SHP77 treated with DMSO at 0.1 percent for 48 hours (cell line): ENCODE results near the gene MGAT4B.

ENCODE experiments used
- DNase-seq: peaks from one replicate; lab custom pipeline; 2025; lab: John Stamatoyannopoulos, UW

MGAT4B gene

GRCh38 chr5:179825655-179826182, 19.1 kb upstream of the MGAT4B start:
- DNase-seq = no peak

- DNase-seq = no peak
Measured at GRCh38 chr5:179824745-179825112, 18.1 kb upstream of the MGAT4B start.

- no peak for DNase-seq
Measured at GRCh38 chr5:179823937-179824744, 17.5 kb upstream of the MGAT4B start.

GRCh38 chr5:179822444-179822990, 15.9 kb upstream of the MGAT4B start:
- DNase-seq = no peak

GRCh38 chr5:179822059-179822432, 15.4 kb upstream of the MGAT4B start:
- DNase-seq = no peak

- DNase-seq = peak; percentile 44
Measured at GRCh38 chr5:179821298-179822058, 14.8 kb upstream of the MGAT4B start.

GRCh38 chr5:179820483-179821297, 14.0 kb upstream of the MGAT4B start, which contains the start of gene SQSTM1:
TSS of gene SQSTM1 (plus strand) at chr5:179820905. CDS start at chr5:179820937, 32 bp downstream.
- peak; percentile 27 for DNase-seq

GRCh38 chr5:179820127-179820482, 13.4 kb upstream of the MGAT4B start:
- DNase-seq = no peak

- DNase-seq = peak; percentile 69
Measured at GRCh38 chr5:179819296-179820126, 12.8 kb upstream of the MGAT4B start.

GRCh38 chr5:179818746-179819295, 12.2 kb upstream of the MGAT4B start:
- DNase-seq = peak; percentile 73

GRCh38 chr5:179817890-179818745, 11.5 kb upstream of the MGAT4B start:
- no peak for DNase-seq

- DNase-seq = no peak
Measured at GRCh38 chr5:179817470-179817840, 10.8 kb upstream of the MGAT4B start.

GRCh38 chr5:179816796-179817469, 10.3 kb upstream of the MGAT4B start:
- DNase-seq = no peak

GRCh38 chr5:179816401-179816795, 9.7 kb upstream of the MGAT4B start:
- no peak for DNase-seq

- no peak for DNase-seq
Measured at GRCh38 chr5:179815491-179816249, 9.0 kb upstream of the MGAT4B start.

GRCh38 chr5:179814090-179814489, 7.4 kb upstream of the MGAT4B start:
- DNase-seq = no peak

- DNase-seq = no peak
Measured at GRCh38 chr5:179812997-179813607, 6.4 kb upstream of the MGAT4B start.
